HG03565 (cell line): ENCODE results near the gene EIF4E2.
"Not testable (repeated sequence)": the region's sequence is repeated elsewhere in the genome, so short reads cannot be mapped to it uniquely, and the experiment has no call there.

ENCODE experiments used
- ATAC-seq: cut with Tn5 transposase; IDR thresholded peaks from one replicate; pipeline ENCODE4 v1.9.1; 2021; ENCODE audit warnings: mild to moderate bottlenecking, moderate library complexity; ENCODE audit not compliant: unreplicated experiment

EIF4E2 gene

GRCh38 chr2:232521959-232522622 is 28.4 kb upstream of the EIF4E2 start:
- ATAC-seq = no peak

DNA sequence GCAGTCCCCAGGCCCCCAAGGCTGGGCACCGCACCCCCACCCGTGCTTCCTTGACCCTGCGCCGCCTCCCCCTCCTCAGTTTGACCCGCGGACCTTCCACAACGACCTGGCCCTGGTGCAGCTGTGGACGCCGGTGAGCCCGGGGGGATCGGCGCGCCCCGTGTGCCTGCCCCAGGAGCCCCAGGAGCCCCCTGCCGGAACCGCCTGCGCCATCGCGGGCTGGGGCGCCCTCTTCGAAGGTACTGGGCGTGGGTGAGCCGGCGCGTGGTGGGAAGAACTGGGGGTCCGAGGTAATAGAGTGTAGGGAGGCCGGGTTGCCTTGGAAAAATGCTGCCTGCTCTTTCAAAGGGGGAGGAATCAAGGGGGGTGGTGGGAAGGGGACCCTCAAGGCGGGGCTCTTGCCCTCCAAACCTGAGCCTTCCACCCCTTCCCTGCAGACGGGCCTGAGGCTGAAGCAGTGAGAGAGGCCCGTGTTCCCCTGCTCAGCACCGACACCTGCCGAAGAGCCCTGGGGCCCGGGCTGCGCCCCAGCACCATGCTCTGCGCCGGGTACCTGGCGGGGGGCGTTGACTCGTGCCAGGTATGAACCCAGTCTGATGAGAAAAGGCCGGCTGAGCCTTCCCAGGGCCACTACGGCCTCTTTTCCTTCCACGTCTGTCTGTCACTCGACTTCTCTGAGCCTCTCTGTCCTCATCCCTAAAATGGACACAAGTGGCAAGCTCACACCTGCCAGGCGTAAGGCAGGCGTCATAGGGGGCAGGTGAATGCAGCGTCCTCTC is 27.7 kb upstream of the EIF4E2 start:
- no peak for ATAC-seq

DNA sequence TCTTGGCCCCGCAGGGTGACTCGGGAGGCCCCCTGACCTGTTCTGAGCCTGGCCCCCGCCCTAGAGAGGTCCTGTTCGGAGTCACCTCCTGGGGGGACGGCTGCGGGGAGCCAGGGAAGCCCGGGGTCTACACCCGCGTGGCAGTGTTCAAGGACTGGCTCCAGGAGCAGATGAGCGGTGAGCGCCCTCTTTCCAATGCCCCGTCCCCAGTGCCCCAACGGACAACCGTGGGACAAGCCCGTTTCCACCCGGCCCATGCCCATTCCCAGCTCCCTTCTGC is 27.1 kb upstream of the EIF4E2 start:
- ATAC-seq = no peak

DNA sequence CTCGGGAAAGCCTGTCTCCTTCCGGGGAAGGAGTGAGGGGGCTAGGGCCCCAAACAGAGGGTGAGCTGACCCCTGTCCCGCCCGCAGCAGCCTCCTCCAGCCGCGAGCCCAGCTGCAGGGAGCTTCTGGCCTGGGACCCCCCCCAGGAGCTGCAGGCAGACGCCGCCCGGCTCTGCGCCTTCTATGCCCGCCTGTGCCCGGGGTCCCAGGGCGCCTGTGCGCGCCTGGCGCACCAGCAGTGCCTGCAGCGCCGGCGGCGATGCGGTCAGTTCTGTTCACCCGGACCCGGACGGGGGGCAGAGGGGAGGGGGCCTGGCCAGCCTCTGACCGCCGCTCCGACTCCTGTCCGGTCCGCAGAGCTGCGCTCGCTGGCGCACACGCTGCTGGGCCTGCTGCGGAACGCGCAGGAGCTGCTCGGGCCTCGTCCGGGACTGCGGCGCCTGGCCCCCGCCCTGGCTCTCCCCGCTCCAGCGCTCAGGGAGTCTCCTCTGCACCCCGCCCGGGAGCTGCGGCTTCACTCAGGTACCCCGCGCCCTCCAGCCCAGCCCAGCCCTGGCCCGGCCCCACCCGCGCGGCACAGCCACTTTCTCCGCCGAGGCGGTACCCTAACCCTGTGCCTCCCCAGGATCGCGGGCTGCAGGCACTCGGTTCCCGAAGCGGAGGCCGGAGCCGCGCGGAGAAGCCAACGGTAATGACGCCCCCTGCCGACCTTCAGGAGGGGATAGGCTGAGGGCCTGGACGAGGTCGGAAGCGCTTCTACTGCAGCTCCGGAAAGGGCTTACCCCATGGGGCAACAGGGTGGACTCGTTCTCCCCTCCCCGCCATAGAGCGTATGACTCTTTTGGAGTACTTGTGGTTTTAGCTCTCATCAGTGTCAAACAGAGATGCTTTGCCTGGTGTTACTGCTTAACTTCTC is 26.5 kb upstream of the EIF4E2 start:
- ATAC-seq = no peak

DNA sequence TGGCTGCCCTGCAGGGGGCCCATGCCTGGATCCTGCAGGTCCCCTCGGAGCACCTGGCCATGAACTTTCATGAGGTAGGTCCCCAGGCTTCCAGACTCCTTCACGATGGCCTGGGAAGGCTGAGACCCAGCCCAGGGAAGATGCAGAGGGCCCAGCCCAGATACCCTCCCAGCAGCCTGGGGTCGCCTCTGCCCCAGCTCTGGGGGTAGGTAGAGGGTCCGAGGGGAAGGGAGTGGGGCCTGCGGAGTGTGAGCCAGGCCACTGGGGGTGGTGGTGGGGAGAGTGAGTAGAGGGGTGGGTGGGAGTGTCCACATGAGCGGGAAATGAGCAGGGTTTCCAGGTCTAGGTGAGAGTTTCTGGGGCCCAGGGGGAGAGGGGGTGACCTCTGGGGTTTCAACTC is 25.7 kb upstream of the EIF4E2 start:
- no peak for ATAC-seq

- ATAC-seq = no peak
Measured at GRCh38 chr2:232525199-232525598, 25.3 kb upstream of the EIF4E2 start.

DNA sequence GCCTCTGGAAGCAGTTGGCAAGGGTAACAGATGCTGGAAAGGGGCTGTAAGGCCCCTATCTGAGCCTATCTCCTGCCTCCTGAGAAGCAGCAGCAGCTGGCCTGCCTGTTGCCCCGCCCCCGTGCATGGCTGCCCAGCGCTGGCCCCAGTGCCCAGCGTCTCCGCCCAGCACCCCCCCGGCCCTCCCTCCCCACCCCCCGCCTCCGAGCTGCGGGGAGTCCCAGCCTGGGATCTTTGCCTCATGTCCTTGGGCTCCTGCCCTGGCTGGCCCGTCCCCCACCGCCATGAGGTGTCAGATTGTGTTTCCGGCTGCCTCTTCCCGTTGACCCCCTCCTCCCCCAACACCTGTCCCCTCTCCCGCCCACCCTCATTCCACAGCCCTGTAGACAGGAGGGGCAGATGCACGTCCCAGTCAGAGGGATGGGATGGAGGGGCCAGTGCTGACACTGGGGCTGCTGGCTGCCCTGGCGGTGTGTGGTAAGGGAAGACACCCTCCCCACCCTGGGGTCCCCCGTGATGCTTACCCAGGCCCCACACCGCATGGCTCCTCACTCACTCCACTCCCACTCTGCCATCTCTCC is 24.6 kb upstream of the EIF4E2 start, which contains the start of gene CHRND:
Gene CHRND (plus strand): TSS at position 370 of the 581 bp plus-strand sequence. CDS start 56 bp downstream, at position 426.
- no peak for ATAC-seq

DNA sequence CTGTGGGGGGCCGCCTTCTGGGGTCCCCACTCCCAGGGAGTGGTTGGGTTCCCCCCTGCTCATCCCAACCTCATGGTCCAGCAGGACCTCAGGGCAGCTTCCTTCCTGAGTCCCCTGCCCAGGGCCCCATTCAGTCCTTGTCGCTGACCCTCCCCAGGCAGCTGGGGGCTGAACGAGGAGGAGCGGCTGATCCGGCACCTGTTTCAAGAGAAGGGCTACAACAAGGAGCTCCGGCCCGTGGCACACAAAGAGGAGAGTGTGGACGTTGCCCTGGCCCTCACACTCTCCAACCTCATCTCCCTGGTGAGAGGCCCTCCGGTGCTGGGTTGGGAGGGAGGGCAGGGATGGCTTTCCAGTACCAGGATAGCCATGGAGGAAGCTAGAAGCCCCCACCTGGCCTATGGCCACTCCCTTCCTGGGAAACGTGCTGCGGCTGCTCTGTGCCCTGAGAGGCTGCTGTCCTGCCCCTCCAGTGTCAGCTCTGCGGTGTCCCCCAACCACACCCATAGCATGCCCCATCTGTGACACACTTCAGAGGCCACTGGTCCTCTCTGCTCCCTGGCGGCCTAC is 24.0 kb upstream of the EIF4E2 start:
- no peak for ATAC-seq

DNA sequence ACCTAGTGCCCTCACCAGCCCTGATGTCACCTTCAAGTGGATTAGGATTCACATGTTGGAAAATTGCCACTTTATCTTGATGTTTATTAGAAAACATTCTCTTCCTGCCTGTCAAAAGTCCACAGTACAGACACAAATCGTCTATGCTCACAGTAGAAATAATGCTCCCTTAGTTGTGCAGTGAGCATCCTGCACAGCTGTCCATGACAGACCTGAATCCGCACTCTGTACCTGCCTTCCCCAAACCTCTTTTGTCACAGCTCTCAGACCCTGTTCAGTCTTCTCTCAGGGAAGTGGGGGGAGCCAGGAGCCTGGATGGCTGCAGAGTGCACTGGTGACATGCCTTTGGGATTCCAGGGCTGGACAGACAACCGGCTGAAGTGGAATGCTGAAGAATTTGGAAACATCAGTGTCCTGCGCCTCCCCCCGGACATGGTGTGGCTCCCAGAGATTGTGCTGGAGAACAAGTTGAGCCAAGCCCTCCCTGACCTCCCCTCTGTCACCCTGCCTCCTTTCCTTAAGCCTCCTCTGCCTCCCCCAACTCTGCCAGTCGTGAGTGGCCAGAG is 22.5 kb upstream of the EIF4E2 start:
- ATAC-seq = no peak

GRCh38 chr2:232528746-232529460 is 21.6 kb upstream of the EIF4E2 start:
- ATAC-seq = no peak

DNA sequence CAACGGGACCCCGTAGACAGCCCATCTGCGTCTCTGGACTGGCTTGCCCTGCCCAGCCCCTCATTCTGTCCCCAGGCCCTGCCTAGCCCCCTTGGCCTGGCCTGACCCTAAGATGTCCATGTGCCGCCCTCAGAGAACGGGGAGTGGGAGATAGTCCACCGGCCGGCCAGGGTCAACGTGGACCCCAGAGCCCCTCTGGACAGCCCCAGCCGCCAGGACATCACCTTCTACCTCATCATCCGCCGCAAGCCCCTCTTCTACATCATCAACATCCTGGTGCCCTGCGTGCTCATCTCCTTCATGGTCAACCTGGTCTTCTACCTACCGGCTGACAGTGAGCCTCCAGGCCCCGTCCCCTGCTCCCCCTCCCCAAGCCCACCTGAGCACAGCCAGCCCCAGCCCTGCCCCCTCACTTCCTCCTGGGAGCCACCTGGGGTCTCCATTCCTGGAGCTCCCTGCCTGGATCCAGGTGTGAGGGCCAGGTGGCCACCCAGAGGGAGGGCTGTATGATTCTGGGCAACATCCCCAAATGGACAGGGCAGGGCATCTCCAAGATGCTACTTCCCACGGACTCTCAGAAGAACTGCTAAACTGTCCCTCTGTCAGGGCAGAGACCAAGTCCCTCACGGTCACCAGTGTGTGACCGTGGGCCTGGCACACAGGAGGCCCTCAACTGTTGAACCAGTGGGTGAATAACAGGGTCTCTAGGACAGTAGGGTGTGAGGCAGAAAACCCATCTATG is 20.5 kb upstream of the EIF4E2 start:
- ATAC-seq = no peak

DNA sequence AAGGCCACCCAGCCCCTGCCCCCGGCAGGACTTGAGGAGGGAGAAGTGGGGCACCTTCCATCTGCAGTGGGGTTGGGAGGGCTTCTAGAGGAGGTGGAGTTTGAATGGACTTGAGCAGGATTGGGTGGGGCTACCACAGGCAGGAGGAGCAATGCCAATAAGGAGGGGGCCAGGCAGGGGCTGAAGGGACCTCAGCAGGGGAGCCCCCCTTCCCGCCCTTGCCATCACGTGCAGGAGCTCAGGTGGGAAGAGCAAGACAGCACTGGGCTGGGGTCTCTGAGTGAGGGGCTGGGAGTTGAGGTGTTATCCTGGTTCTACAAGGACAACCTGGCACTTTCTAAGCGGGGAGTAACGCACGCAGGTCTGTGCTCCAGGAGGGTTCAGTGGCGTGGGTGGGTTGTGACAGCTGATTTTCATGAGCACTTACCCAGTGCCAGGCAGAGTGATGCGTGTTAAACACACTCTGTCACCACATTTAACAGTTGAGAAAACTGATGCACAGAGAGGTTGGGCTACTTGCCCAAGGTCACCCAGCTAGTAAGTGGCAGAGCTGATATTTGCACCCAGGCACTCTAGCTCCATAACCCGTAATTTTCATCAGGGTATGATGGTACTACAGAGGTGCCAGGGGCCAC is 19.7 kb upstream of the EIF4E2 start:
- ATAC-seq = no peak

- ATAC-seq = no peak
Measured at GRCh38 chr2:232532419-232532818, 18.1 kb upstream of the EIF4E2 start.

DNA sequence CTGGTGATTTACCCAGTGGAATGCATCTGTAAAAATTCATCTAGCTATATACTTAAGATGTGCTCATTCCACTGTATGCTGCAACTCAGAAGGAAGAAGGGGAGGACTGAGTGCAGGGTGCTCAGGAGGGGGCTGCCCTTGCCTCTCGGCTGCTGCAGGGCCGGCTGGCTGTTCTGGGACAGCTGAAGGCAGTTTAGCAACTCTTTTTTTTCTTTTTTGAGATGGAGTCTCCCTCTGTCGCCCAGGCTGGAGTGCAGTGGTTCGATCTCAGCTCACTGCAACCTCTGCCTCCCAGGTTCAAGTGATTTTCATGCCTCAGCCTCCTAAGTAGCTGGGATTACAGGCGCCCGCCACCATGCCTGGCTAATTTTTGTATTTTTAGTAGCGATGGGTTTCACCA is 17.7 kb upstream of the EIF4E2 start:
- ATAC-seq = not testable (repeated sequence)

DNA sequence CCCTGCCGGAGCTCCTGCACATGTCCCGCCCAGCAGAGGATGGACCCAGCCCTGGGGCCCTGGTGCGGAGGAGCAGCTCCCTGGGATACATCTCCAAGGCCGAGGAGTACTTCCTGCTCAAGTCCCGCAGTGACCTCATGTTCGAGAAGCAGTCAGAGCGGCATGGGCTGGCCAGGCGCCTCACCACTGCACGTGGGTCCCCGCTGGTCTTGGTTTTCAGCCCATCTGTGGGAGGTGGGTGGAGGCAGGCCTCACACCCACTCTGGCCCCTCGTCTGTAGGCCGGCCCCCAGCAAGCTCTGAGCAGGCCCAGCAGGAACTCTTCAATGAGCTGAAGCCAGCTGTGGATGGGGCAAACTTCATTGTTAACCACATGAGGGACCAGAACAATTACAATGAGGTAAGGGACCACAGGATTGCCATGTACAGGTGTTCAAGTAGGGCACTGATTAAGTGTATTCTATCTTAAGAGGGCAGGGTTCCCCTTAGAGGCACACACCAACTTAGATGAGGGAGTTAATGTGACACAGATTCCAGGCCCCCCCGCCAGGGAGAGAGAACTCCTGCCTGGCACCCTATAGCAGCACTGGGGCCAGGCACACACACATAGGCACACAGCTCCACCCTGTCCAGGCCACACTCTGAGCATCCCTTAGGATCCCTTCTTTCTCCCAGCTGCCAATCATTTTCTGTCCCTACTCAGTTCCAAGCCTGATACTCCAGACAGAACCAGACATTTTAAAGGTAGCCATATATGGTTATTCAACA is 16.4 kb upstream of the EIF4E2 start:
- ATAC-seq = no peak

DNA sequence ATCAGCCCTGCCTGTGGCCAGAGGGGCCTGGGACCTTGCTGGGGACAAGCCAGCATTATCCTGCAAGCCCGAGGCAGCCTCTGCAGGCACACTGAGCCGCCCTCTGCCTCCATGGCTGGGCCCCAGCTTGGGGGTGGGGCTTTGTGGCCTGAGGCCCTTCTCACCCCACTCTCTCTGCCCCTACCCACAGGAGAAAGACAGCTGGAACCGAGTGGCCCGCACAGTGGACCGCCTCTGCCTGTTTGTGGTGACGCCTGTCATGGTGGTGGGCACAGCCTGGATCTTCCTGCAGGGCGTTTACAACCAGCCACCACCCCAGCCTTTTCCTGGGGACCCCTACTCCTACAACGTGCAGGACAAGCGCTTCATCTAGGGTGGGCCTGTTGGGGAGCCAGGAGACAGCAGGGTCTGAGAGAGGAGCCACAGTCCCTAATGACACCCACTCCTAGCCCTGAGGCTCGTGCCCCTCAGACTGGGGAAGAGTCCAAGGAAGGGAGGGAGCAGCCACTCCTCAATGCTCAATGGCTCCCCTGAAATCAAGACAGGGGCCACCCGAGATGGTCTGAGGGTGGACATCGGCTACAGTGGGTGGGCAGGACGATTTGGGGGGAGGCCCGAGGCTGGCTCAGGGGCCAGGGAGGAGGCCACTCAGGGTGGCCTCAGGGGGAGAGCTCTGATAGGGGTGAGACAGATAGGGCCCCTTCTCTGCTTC is 15.4 kb upstream of the EIF4E2 start:
- no peak for ATAC-seq

- ATAC-seq = no peak
Measured at GRCh38 chr2:232535761-232536530, 14.5 kb upstream of the EIF4E2 start.
